Raji (cell line): ENCODE data around the gene INTS2.

Experiments
- POLR2A ChIP-seq: IDR thresholded peaks from 2 replicates; pipeline ENCODE4 v1.6.1; 2011; ENCODE audit warnings: low read depth, low read length, control low read depth; ENCODE audit not compliant: insufficient read depth

INTS2 gene, protein sequence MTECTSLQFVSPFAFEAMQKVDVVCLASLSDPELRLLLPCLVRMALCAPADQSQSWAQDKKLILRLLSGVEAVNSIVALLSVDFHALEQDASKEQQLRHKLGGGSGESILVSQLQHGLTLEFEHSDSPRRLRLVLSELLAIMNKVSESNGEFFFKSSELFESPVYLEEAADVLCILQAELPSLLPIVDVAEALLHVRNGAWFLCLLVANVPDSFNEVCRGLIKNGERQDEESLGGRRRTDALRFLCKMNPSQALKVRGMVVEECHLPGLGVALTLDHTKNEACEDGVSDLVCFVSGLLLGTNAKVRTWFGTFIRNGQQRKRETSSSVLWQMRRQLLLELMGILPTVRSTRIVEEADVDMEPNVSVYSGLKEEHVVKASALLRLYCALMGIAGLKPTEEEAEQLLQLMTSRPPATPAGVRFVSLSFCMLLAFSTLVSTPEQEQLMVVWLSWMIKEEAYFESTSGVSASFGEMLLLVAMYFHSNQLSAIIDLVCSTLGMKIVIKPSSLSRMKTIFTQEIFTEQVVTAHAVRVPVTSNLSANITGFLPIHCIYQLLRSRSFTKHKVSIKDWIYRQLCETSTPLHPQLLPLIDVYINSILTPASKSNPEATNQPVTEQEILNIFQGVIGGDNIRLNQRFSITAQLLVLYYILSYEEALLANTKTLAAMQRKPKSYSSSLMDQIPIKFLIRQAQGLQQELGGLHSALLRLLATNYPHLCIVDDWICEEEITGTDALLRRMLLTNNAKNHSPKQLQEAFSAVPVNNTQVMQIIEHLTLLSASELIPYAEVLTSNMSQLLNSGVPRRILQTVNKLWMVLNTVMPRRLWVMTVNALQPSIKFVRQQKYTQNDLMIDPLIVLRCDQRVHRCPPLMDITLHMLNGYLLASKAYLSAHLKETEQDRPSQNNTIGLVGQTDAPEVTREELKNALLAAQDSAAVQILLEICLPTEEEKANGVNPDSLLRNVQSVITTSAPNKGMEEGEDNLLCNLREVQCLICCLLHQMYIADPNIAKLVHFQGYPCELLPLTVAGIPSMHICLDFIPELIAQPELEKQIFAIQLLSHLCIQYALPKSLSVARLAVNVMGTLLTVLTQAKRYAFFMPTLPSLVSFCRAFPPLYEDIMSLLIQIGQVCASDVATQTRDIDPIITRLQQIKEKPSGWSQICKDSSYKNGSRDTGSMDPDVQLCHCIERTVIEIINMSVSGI

DNA sequence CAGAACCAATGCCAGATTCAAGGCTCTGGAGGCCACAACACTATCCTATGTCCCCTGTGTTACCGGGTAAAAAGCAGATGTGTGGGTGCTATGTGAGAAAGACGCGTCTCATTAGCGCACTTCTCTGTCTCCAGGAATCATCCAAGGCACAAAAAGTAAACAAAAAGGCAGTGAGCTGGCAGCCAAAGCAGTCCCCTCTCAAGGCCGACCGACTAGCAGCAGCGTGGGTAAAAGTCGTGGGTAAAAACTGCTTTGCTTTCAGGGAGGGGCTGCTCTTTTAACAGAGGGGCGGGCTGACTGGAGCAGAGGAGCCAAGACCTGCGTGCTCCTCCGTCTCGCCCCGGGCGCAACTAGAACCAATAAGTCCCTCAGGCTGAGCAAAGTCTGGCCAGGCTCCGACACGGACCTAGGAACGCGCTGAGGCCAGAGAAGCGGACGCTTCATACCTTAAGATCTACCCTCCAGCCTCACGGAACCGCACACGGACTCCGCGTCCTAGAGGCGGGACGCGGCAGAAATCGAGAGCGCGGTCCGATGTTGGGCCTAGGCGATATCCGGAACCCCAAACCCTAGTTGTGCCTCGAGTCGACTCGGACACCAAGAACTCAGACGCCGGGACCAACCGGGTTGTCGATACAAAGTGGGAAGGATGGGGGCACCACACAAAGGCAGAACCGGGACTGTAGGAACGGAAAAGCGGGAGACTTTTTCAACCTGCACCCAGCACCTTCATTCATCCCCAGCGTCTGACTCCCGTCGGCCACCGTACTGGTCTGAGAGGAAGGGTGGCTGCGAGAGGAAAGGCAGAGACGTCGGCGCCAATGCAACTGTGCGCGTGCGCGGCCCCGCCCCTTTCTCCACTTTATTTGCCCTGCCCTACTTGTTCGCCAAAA is at the start of gene INTS2:
Gene INTS2 (minus strand): TSS at position 775 of the 893 bp plus-strand sequence. CDS start 1,338 bp downstream, outside the sequence.
- peak; percentile 96 for TF ChIP-seq POLR2A

DNA sequence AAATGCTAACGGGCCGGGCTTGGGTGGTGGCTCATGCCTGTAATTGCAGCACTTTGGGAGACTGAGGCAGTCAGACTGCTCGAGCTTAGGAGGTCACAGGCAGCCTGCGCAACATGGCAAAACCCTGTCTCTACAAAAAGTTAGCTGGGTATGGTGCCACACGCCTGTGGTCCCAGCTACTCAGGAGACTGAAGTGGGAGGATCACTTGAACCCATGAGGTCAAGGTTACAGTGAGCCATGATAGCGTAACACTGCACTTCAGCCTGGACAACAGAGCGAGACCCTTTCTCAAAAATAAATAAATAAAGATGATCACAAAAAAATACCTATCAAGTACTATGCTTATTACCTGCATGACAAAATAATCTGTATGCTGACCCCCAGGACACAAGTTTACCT is 46.3 kb upstream of the INTS2 start:
- TF ChIP-seq POLR2A, result no peak

DNA sequence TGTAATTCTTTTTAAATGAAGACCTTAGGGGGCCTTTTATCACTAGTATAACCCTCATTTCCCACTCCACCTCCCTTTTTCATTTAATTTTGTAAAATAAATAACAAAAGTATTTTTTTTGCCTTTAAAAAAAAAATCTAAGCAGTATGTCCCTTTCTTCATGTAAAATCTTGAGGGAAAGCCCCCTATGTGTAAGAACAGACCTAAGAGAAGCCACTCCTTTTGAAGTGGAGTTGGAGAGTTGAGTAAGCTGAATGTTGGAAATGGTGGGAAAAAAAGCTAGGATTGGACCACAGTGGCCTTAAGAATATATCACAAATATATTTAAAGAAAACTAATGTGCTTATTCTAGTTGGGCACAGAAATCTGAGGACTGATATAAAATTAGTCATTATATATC is 44.5 kb upstream of the INTS2 start:
- no peak for TF ChIP-seq POLR2A

DNA sequence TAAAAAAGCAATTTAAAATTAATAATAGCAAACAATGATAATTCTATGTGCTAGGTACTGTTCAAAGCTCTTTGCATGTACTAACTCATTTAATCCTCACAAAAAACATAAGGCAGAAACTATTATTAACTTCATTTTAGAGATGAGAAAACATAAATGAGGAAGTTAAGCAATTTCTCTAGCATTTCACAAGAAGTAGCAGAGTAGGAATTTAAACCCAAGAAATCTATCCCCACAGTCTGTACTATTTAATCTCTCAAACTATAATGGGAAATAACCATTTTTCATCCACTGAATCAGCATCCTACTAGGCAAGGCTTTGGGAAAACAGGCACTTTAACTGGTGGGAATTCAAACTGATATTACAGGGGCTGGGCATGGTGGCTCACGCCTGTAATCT is 42.2 kb upstream of the INTS2 start:
- TF ChIP-seq POLR2A, result no peak

DNA sequence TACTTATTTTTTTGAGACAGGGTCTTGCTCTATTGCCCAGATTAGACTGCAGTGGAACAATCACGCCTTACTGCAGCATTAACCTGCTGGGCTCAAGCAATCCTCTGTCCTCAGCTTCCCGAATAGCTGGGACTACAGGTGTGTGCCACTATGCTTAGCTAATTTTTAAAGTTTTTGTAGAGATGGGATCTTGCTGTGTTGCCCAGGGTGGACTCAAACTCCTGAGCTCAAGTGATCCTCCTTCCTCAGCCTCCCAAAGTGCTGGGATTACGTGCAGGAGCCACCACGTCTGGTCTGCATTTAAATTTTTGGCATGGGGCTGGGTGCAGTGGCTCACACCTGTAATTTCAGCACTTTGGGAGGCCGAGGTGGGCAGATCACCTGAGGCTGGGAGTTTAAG is 41.0 kb upstream of the INTS2 start:
- TF ChIP-seq POLR2A, result no peak

DNA sequence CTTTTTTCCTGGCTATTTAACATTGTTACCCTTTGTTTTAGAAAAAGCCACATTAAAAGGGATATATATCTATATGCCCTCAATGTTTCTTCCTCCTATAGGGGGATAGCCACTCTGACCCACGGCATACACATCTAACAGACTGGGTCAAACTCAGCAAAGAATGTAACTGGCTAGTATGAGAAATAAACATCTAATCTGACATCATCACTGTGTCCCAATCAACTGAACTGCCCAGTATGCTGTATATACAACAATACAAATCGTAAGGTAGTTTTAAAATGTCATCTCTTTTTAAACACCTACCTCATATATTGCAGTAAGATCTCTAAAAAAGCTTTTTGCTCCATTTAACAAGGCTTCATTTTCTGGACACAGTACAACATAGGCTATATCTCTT is 39.9 kb upstream of the INTS2 start:
- TF ChIP-seq POLR2A, result no peak

DNA sequence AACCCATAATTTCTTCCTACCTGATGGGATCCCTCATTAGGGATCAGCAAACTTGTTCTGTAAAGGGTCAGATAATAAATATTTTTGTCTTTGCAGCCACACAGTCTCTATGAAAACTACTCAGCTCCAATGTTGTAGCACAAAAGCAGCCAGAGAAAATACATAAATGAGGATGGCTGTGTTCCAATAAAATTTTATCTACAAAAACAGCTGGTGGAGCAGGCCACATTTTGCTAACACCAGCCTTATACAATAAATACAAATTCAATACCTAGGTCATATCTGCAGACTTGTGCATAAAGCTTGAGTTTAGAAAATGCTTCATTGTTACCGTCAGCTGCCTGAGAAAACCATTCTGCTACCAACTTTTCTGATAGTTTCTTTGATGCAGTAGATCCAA is 38.4 kb upstream of the INTS2 start:
- TF ChIP-seq POLR2A, result no peak

DNA sequence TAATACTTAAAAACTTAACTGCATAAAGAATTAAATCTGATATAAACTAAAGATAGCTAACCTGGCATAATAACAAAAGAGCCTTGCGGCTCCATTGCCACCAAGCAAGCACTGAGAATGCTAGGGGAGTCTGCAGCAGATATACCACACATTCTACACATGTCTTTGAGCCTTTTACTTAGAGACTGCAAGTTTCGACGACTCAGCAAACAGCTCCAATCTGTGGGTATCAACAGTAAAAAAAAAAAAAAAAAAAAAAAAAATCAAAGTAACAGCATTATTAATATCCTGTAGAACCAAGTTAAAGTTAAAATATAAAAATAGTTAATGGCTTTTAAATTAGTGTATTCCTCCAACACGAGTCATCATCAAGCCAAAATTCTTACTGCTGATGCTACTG is 27.8 kb upstream of the INTS2 start:
- no peak for TF ChIP-seq POLR2A

DNA sequence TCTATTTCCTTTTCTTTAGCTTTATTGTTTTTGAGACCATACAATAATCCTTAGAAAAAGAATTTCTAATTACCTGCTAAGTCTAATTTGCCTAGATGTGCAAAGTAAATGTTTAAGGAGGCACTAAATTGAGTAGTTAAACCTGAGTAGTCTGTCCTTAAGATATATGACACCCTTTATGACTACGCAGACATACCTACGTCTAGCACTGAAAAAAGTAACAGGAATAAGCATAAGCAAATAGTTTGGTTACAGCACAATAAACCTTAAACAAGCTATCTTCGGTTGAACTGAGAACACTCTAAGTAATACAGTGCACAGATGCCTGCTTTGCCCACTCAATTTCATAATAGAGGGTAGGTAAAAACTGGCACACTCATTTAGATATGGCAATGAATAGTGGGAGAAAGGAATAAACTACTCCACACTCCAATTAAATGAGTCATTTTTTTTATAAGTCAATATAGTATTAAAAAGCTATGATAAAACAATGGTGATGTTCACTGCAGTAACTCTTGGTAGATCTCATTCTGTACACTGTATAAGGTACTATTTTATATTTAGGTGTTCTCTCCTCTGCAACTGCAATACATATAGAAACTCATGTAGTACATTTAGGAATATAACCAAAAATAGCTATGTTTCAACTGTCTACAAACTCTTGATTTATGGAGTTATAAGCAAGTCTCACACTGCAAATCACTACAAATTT is 19.7 kb upstream of the INTS2 start:
- no peak for TF ChIP-seq POLR2A

DNA sequence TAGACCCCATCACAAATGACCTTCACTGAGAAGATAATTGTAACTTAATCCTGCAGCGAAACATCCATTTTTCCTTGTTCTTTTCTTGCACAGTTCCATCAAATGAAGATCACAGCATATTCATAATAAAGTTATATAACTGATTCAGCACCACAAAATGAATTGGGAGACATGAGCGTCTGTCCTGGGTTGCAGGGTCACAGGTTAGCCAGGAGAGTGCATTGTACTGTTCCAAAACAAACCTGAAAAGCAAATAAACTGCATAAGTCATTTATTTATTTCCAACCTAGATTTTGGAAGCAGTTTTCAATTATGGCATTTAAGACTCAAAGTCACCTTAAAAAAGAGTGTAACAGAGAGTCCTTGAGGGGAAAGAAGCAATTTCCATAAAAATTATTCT is 18.6 kb upstream of the INTS2 start:
- TF ChIP-seq POLR2A, result no peak

DNA sequence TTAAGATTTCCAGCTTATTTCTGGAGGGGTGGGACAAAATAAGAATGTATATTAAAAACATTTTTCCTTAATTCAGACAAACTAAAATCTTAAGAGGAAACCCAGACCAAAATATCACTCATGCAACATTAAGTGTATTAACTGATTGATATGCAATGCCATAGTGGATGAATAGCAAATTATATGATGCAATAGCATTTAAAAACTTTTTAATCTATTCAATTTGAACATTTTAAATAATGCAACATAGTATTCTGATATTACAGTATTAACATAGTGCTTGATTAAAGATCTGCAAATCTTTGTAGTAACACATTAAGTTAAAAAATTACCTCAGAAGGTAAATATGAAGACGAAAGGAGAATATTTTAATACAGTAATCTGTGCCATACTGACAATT is 15.3 kb upstream of the INTS2 start:
- TF ChIP-seq POLR2A, result no peak

DNA sequence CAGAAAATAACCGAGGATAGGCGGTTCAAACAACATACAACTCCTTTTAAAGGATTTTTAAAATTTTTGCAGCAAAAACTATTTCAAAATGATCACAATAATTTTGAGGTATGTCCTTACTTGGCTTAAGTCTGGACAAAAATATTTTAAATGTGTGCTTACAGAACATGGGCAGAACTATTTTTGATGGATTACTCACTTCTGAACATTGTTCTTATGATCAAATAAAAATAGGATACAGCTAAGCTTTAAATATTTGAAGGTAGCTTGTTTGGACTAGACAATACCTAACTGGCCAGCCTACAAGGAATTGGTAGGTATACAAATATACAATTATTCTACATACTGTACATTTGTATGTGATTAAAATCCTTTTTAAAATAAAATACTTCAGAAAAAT is 14.3 kb upstream of the INTS2 start:
- TF ChIP-seq POLR2A, result no peak

DNA sequence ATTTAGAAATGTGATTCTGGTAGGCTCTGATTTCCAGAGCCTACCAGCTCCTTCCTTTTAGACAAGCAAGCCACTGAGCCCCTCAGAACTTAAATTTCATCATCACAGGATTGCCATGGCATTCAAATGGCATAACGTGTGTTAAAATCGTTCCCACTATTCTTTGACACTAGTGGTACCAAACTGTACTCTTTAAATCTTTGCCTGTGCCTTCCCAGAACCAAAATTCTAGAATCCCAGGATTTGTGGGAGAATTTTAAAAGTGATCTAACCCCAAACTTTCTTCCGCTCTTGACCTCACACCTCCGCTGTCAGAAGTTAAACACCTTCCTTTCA is 287 bp upstream of the INTS2 start:
- TF ChIP-seq POLR2A, result no peak

DNA sequence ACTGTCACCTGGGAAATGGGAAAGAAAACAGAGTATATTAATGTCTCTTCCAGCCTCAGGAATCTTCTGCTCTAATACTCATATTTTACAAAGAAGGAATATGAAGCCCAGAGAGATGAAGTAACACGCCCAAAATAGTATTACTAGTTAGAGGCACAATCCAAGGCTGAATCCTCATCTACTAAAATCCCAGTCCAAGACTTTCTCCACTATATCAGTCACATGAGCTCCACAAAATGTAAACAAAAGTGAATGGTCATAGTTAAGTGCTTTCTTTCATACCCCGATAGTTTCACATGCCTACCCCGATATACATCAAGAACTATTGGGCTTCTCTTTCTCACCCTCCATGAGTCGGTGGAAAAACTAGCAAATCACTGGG is 965 bp downstream of the INTS2 start:
- no peak for TF ChIP-seq POLR2A

DNA sequence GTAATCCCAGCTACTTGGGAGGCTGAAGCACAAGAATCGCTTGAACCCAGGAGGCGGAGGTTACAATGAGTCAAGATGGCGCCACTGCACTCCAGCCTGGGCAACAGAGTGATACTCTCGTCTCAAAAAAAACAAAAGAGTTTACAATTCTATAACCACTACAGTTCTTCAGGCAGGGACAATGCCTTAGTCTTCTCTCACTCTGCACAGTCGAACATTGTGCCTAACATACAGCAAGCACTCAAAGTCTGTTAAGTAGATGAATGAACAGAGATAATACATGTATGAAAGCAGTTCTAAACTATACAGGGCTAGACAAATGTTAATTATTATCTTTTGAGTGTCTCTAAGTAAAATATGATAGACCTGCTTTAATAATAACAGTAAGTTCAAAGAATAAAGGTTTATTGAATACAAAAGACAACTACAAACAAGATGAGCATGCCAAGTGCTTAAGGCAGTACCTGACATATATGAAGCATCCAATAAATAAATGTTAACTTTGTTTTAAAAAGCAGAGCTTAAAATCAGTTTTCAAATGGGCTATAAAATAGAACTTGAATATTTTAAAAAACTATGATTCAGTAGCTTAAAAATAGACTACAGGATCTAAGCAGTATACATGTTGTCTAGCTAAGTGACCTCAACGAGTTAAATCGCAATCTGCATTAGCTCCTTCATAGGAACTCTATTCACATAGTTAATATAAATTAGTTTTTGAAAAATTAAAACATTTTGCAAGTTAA is 19.3 kb downstream of the INTS2 start:
- no peak for TF ChIP-seq POLR2A
